Pericardium fibroblast (primary cell): ENCODE measurements around the gene ASMTL. TPM values are rescaled to one million over a fixed set of nuclear protein-coding genes. Genes with fewer than 3 reads are reported as not detected.

Source experiments
- total RNA-seq: library from RNA; depleted of rRNA; stranded (reverse); fragments of >200 nt; gene quantifications from 2 replicates; pipeline ENCODE4 v1.2.3, GENCODE V29; 2015

The ASMTL gene
- 39.9 and 44.0 TPM in 2 replicates for total RNA-seq

GRCh38 chrX:1452516-1453394 lies at the start of gene ASMTL:
Gene ASMTL (minus strand): TSS chrX:1452909. CDS start chrX:1452840, 69 bp downstream.

GRCh38 chrX:1391707-1392375 lies 60.9 kb downstream of the ASMTL start, which contains the start of gene SLC25A6:
Gene SLC25A6 (minus strand): TSS chrX:1392113. CDS start chrX:1392009, 104 bp downstream.

Other genes starting within 250 kb of the ASMTL start
- not detected in 2 replicates for gene CRLF2, start 240.3 kb downstream of the ASMTL start, total RNA-seq
- not detected in 2 replicates for gene CSF2RA, start 184.1 kb downstream of the ASMTL start, total RNA-seq
- gene IL3RA, start 116.1 kb downstream of the ASMTL start, total RNA-seq: not detected in 2 replicates
- gene SLC25A6, start 60.8 kb downstream of the ASMTL start, total RNA-seq: 383 and 576 TPM in 2 replicates
- 0.09 TPM in 1 of 2 replicates, not detected in the other for gene P2RY8, start 84.3 kb upstream of the ASMTL start, total RNA-seq
- gene AKAP17A, start 138.7 kb upstream of the ASMTL start, total RNA-seq: 24.3 and 28.8 TPM in 2 replicates
- not detected in 2 replicates for gene ASMT, start 162.2 kb upstream of the ASMTL start, total RNA-seq